T-cell (primary cell): Measurements from ENCODE around the gene FZR1. TPM values are rescaled to one million over a fixed set of nuclear protein-coding genes. Genes with fewer than 3 reads are reported as not detected.

Experiments
- ATAC-seq, 4 experiments: fragments of 200-7000 bp in 3 of 4; fragments of 150-1000 bp in 1 of 4; cut with Tn5 transposase; replicated peaks in 1 of 4; 1 replicate in 3 of 4; 2 replicates in 1 of 4; pipeline ENCODE4 v1.10.0; 2021; ENCODE audit warnings: moderate library complexity in 3 of 4, mild to moderate bottlenecking in 2 of 4, moderate number of reproducible peaks in 1 of 4
- CTCF ChIA-PET, 2 donors: fragments of 300-600 bp; sonication (Branson Sonifier 250); formaldehyde crosslinking; loops; one replicate each; lab custom pipeline; 2022; ENCODE audit warnings: antibody characterized with exemption in 2 of 2; lab: Charles Lee
- POLR2A ChIA-PET, 2 donors: fragments of 300-600 bp; sonication (Branson Sonifier 250); formaldehyde crosslinking; loops; one replicate each; lab custom pipeline; 2022; ENCODE audit warnings: antibody characterized with exemption in 2 of 2; lab: Charles Lee
- DNase-seq, 35 experiments: peaks; one replicate each; pipeline versions ENCODE4 v3.0.0 to v3.0.0-alpha.2; 2013 to 2023
- H3K27ac ChIP-seq: one replicate; pipeline ENCODE4 v1.5.1; 2013; ENCODE audit warnings: low read length
- H3K27me3 ChIP-seq, 2 experiments: replicated peaks in 1 of 2; 1 replicate in 1 of 2; 2 replicates in 1 of 2; pipeline versions ENCODE4 v1.6.1 to v1.7.0; 2013; ENCODE audit warnings: low read length in 1 of 2, mixed read lengths in 1 of 2; ENCODE audit not compliant: control insufficient read depth in 2 of 2, insufficient read depth in 2 of 2; ENCODE audit errors: extremely low read depth in 1 of 2
- H3K36me3 ChIP-seq, 2 donors: 1 replicate in 1 of 2; 2 replicates in 1 of 2; pipeline versions ENCODE4 v1.6.1 to v1.7.0; 2013; ENCODE audit warnings: low read length in 1 of 2; ENCODE audit not compliant: control insufficient read depth in 2 of 2, insufficient read depth in 1 of 2; ENCODE audit errors: extremely low read depth in 1 of 2
- H3K4me1 ChIP-seq, 2 experiments: 1 replicate in 1 of 2; 2 replicates in 1 of 2; pipeline versions ENCODE4 v1.6.1 to v1.7.0; 2013; ENCODE audit warnings: low read length in 2 of 2, mixed read lengths in 1 of 2; ENCODE audit not compliant: insufficient read depth in 2 of 2, control insufficient read depth in 1 of 2; ENCODE audit errors: extremely low read depth in 1 of 2
- H3K4me3 ChIP-seq, 2 donors: 1 replicate in 1 of 2; 2 replicates in 1 of 2; pipeline versions ENCODE4 v1.5.1 to v1.7.0; 2013; ENCODE audit warnings: mild to moderate bottlenecking in 2 of 2, low read length in 1 of 2, moderate library complexity in 1 of 2; ENCODE audit not compliant: control insufficient read depth in 1 of 2; ENCODE audit errors: extremely low read depth in 1 of 2
- H3K9me3 ChIP-seq: 2 replicates; pipeline ENCODE4 v1.7.0; 2013
- H3K27ac Mint-ChIP-seq, 2 donors: one replicate each; pipeline ENCODE4 v1.8.0; 2020 to 2021; ENCODE audit warnings: mild to moderate bottlenecking in 2 of 2, mixed read lengths in 2 of 2
- H3K27me3 Mint-ChIP-seq, 2 donors: one replicate each; pipeline ENCODE4 v1.8.0; 2021 to 2022; ENCODE audit warnings: mixed read lengths in 2 of 2
- H3K36me3 Mint-ChIP-seq: one replicate; pipeline ENCODE4 v1.8.0; 2021; ENCODE audit warnings: mixed read lengths
- H3K4me1 Mint-ChIP-seq, 3 donors: one replicate each; pipeline ENCODE4 v1.8.0; 2020 to 2022; ENCODE audit warnings: mixed read lengths in 3 of 3, mild to moderate bottlenecking in 1 of 3
- H3K4me3 Mint-ChIP-seq, 3 donors: one replicate each; pipeline ENCODE4 v1.8.0; 2020 to 2022; ENCODE audit warnings: mild to moderate bottlenecking in 3 of 3, mixed read lengths in 3 of 3, moderate library complexity in 3 of 3
- H3K9me3 Mint-ChIP-seq, 3 donors: one replicate each; pipeline ENCODE4 v1.8.0; 2020 to 2022; ENCODE audit warnings: mixed read lengths in 3 of 3
- WGBS: methylation state at CpG from one replicate; pipeline ENCODE4 v1.1.5; 2013; ENCODE audit warnings: missing lambda C conversion rate; ENCODE audit not compliant: insufficient coverage; 5-methylcytosine and 5-hydroxymethylcytosine counted together
- total RNA-seq, 35 experiments: library from RNA in 6 of 35; stranded (reverse) in 6 of 35; fragments of 120-200 nt in 1 of 35; gene quantifications; one replicate each; pipeline versions ENCODE4 v1.2.1 to v1.2.4 and lab custom pipeline; 2013 to 2026

The FZR1 gene
- total RNA-seq, 5 donors from 2014 or later (not counting 1 experiment from before 2014, with no cell fraction given), result 74.0 to 85.6 (median 77.8) TPM

DNA sequence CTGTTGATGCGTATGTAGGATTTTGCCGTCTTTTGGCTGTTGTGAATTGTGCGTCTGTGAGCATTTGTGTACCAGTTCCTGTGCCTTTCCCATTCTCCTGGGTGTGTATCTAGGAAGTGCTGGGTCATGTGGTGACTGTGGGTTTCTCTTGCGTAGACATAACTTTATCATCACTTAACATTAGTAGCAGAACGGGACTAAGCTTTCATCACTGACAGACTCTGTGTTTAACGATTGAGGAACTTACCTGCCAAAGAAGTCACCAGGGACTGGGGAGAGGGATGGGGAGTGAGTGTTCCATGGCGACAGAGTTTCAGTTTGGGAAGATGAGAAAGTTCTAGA, 15.0 kb downstream of the FZR1 start:
- Mint-ChIP-seq H3K27me3 (no peaks in the 10 kb centered on the region), H3K4me3 (no peak overlapping the region), H3K9me3 (no peaks in the 10 kb centered on the region), H3K27ac (no peak overlapping the region), H3K4me1 (peaks cover 12 to 30% (median 23%) of the 10 kb centered on the region in 3 donors), H3K36me3 (peaks cover 11% of the 10 kb centered on the region)
- 87% methylated on average over 4 of the region's 7 CpGs for WGBS
- H3K9me3 ChIP-seq, result no peaks in the 10 kb centered on the region
- H3K4me3 ChIP-seq, result no peak overlapping the region
- ChIA-PET POLR2A (no interaction called here), CTCF (no interaction called here)
- no peak for ATAC-seq
- H3K36me3 ChIP-seq, result peaks cover 22 to 52% of the 10 kb centered on the region in 2 donors
- peaks cover 0 to 23% of the 10 kb centered on the region in 2 experiments for H3K4me1 ChIP-seq
- no peak for DNase-seq
- no peaks in the 10 kb centered on the region for H3K27me3 ChIP-seq
- H3K27ac ChIP-seq, result no peak overlapping the region

- Mint-ChIP-seq H3K27me3 (no peaks in the 10 kb centered on the region), H3K9me3 (no peaks in the 10 kb centered on the region), H3K27ac (no peak overlapping the region), H3K4me1 (peaks cover 6 to 18% (median 8%) of the 10 kb centered on the region in 3 donors), H3K4me3 (no peak overlapping the region), H3K36me3 (peaks cover 11% of the 10 kb centered on the region)
- ATAC-seq, result no peak
- ChIA-PET CTCF (interaction anchor here in 1 of 2 donors (0.6 kb wide), 1 partner anchor 439 kb away, joined by 5 read pairs; no protein-coding TSS in a partner anchor), POLR2A (no interaction called here)
- Histone ChIP-seq H3K27ac (no peak overlapping the region), H3K9me3 (no peaks in the 10 kb centered on the region), H3K36me3 (peaks cover 25 to 68% of the 10 kb centered on the region in 2 donors), H3K4me3 (no peak overlapping the region), H3K27me3 (no peaks in the 10 kb centered on the region), H3K4me1 (peaks cover 0 to 9% of the 10 kb centered on the region in 2 experiments)
- DNase-seq, result no peak
- 96% methylated on average over 39 of the region's 40 CpGs for WGBS
These were observed 16.6 kb downstream of the FZR1 start for GRCh38 chr19:3522421-3523360.

- H3K4me1 Mint-ChIP-seq, result peaks cover 6 to 13% (median 6%) of the 10 kb centered on the region in 3 donors
- Histone ChIP-seq H3K36me3 (peaks cover 25 to 72% of the 10 kb centered on the region in 2 donors), H3K27ac (no peak overlapping the region), H3K4me3 (no peak overlapping the region), H3K9me3 (no peaks in the 10 kb centered on the region), H3K27me3 (no peaks in the 10 kb centered on the region), H3K4me1 (peaks cover 0 to 9% of the 10 kb centered on the region in 2 experiments)
- DNase-seq (no peak), ATAC-seq (no peak)
- ChIA-PET POLR2A (no interaction called here), CTCF (interaction anchor here in 1 of 2 donors (0.6 kb wide), 1 partner anchor 440 kb away, joined by 5 read pairs; no protein-coding TSS in a partner anchor)
- WGBS, result 94% methylated on average over 17 of the region's 21 CpGs
- no peaks in the 10 kb centered on the region for H3K27me3 Mint-ChIP-seq
- peaks cover 11% of the 10 kb centered on the region for H3K36me3 Mint-ChIP-seq
- H3K9me3 Mint-ChIP-seq, result no peaks in the 10 kb centered on the region
- no peak overlapping the region for H3K27ac Mint-ChIP-seq
- H3K4me3 Mint-ChIP-seq, result no peak overlapping the region
These were observed 17.4 kb downstream of the FZR1 start for GRCh38 chr19:3523361-3524077.

DNA sequence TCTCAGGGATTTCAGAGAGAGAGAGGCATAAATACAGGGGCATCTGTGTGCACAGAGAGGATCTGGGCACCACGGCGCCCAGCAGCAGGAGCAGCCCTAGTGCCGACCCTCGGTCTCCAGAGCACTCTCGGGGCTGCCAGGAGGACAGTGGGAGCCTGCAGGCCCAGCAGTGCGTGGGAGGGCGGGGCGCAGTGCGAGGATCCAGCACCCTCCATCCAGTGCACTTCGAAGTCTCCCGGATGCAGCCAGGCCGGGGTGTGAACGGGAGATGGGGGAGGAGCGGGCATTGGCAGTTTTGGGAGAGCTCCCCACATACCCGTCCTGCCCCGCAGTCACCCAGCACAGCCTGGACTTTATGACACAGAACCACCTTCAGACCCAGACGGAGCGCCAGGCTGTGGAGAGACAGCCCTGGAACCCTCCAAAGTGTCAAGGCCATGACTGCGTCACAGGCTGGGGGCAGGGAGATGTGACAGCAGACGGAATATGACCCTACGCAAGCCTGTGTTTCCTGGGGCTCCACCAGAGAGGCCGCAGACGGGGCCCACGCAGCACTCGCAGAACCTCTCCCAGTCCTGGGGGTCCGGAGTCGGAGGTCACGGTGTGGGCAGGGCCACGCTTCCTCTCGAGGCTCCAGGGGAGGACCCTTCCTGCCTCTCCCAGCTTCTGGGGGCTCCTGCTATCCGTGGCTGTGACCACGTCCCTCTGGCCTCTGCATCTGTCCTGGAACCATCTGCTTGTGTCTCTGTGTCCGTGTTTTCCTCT, 18.1 kb downstream of the FZR1 start:
- CTCF ChIA-PET, result no interaction called here
- Mint-ChIP-seq H3K27me3 (no peaks in the 10 kb centered on the region), H3K36me3 (peaks cover 11% of the 10 kb centered on the region), H3K4me1 (peaks cover 4 to 11% (median 6%) of the 10 kb centered on the region in 3 donors), H3K4me3 (no peak overlapping the region), H3K27ac (no peak overlapping the region), H3K9me3 (no peaks in the 10 kb centered on the region)
- Histone ChIP-seq H3K27ac (no peak overlapping the region), H3K9me3 (no peaks in the 10 kb centered on the region), H3K4me1 (peaks cover 0 to 2% of the 10 kb centered on the region in 2 experiments), H3K27me3 (no peaks in the 10 kb centered on the region), H3K4me3 (no peak overlapping the region), H3K36me3 (peaks cover 25 to 67% of the 10 kb centered on the region in 2 donors)
- DNase-seq (no peak), ATAC-seq (no peak)
- POLR2A ChIA-PET, result no interaction called here
- WGBS, result 95% methylated on average over 32 of the region's 33 CpGs

DNA sequence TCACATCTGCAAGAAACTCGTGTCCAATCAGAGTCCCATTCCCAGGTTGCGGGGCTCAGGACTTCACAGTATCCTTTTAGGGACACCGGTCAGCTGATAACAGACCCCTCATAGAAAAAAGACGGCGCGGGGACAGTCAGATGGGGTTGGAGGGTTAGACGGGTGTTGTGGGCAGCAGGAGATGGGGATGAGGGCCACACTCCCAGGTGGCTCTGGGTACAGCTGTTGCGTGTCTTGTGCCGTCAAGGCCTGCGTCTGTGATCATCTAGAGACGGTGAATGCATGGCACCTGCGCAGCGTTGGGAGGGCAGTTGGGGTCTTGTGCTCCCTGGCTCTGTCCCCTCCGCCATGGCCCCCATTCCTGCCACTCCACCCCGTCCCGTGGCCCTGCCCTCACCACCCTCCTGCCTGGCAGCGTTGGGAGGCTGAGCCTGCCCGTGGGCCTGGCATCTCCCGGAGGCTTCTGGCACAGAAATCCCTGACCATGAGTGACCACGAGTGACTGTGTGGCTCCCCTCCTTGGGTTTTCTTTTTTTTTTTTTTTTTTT, 18.9 kb downstream of the FZR1 start:
- 95% methylated on average over 18 of the region's 20 CpGs for WGBS
- no peaks in the 10 kb centered on the region for H3K27me3 Mint-ChIP-seq
- Histone ChIP-seq H3K36me3 (peaks cover 25 to 61% of the 10 kb centered on the region in 2 donors), H3K27ac (no peak overlapping the region), H3K4me3 (no peak overlapping the region), H3K9me3 (no peaks in the 10 kb centered on the region), H3K4me1 (no peaks in the 10 kb centered on the region), H3K27me3 (no peaks in the 10 kb centered on the region)
- H3K36me3 Mint-ChIP-seq, result peaks cover 11% of the 10 kb centered on the region
- ATAC-seq (no peak), DNase-seq (no peak)
- ChIA-PET CTCF (no interaction called here), POLR2A (no interaction called here)
- peaks cover 4 to 9% (median 6%) of the 10 kb centered on the region in 3 donors for H3K4me1 Mint-ChIP-seq
- H3K27ac Mint-ChIP-seq, result no peak overlapping the region
- H3K9me3 Mint-ChIP-seq, result no peaks in the 10 kb centered on the region
- H3K4me3 Mint-ChIP-seq, result no peak overlapping the region
